Cardiac septum (tissue), 1 donor: ENCODE measurements around the gene KCNIP3. TPM values are rescaled to one million over a fixed set of nuclear protein-coding genes. Genes with fewer than 3 reads are reported as not detected.
A peak's percentile ranks its signal among the peaks of the same experiment; 100 is the strongest.

Experiments
- DNase-seq: peaks from one replicate; pipeline ENCODE4 v3.0.0-alpha.2; 2020; ENCODE audit warnings: low spot score
- intact Hi-C: fragments of 100-400 bp; cut with DNase I; formaldehyde crosslinking; loops from one replicate; pipeline ENCODE4 v1.14.0; 2022
- total RNA-seq: library from RNA; stranded (reverse); fragmentation: NEBNext Ultra II Directional; extraction: Animal tissue kit (Norgen Biotek cat#: 25700); gene quantifications from one replicate; pipeline ENCODE4 v1.2.1, GENCODE V29; 2021
- donor health status: DM: no; HTN: no; CAD: no.

The KCNIP3 gene
- total RNA-seq, 1 donor from 2014 or later: 6.5 TPM

DNA sequence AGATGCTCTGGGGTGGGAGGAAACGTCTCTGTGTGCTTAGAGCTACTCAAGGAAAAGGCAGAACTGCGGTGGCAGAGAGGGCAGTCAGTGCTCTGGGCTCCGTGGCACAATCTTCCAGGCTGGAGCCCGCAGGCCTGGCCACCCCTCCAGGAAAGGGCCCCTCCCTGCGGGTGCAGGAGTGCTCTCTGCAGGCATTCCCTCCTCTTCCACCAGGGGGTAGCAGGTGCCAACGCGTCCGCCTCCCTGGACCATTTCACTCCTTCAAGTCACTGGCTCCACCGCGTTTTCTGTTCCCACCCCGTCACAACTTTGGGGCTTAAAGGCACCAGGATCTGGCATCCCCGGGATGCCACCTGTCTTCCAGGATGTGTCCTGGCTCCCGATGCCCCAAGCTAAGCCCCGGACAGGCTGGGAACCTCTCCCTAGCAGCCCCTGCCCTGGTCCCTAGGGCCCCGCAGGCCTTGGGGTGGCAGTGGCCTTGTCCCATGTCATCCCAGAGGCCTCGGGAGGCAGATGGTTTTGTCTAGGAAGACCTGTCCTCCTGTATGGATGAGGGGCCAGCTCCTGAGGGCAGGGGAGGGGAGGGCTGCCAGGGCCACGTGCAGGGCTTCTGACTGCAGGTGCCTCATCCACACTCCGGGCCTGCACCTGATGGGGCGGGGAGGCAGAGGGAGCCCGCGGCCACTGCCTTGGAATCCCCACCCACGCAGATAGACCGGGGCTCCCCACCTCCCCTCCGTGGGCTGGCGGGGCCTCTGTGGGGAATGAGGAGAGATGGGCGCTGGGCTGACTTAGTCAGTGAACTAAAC, 26.4 kb downstream of the KCNIP3 start:
- DNase-seq: no peak
- intact Hi-C loops: no loop called here

DNA sequence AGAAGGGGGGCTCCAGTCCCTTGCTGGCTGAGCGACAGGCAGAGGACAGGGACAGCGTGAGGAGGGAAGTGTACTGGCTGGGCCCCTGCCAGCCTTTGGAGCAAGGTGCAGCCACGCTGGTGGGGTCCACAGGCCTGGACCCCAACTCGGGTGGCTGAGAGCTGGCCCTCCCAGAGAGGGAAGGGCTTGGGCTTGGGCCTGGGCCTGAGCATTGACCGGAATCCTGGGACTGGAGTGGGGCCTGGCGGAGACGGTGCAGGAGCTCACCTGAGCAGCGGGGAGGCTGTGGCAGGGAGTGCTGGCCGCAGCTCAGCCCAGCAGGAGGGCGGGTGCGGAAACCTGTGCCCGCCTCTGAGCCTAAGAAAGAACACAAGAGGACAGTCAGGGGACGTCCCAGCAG, 27.9 kb downstream of the KCNIP3 start:
- intact Hi-C loops: no loop called here
- DNase-seq: no peak

DNA sequence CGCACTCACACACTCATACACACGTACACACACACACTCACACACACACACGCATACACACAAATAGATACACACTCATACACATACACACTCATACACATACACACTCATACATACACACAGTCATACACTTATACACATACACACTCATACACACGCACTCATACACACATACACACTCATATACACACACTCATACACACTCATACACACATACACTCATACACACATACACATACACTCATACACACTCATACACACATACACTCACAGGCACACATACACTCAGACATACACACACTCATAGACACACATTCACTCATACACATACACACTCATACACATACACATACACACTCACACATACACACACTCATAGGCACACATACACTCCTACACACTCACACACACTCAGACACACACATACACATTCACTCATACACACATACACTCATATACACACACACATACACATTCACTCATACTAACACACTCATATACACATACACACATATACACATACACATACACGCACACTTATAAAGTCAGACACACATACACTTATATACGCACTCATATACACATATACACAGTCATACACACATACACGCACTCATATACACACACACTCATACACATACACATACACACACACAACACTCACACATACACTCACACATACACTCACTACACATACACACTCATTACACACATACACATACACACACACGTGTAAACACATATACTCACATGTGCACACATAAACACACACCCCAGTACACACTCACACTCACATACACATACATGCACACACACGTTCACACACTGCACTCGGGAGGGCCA, 28.7 kb downstream of the KCNIP3 start:
- no peak for DNase-seq
- intact Hi-C loops: no loop called here

DNA sequence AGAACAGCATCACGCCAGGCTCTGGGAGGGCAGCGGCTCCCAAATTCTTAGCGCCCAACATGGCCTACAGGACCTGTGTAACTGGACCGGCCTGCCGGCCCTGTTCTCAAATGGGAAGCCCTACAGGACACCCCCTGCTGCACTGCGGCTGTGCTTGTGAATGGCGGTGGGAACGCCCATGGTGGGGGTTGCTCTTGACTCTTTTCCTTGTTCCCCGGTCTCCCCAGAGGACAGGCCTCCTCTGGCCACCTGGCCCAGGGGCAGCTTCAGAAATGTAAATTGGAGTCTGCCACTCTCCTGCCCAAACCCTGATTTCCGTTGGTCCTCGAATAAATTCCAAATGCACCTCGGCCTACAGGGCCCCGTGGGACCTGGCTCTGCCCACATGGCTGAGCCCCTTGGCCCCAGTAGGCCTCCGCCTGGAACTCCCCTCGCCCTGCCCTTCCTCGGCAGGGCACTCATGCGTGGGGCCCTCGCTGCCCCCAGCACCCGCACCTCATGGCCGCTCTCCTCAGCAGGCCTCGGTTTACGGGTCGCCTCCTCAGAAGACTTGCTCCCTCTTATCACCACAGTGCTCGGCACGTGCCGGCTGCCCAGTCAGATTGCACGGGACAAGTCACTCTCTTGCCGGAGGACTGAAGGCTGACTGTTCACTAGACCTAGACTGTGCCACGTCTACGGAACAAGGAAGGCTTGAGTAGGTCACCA, 29.4 kb downstream of the KCNIP3 start:
- intact Hi-C loops: no loop called here
- no peak for DNase-seq

DNA sequence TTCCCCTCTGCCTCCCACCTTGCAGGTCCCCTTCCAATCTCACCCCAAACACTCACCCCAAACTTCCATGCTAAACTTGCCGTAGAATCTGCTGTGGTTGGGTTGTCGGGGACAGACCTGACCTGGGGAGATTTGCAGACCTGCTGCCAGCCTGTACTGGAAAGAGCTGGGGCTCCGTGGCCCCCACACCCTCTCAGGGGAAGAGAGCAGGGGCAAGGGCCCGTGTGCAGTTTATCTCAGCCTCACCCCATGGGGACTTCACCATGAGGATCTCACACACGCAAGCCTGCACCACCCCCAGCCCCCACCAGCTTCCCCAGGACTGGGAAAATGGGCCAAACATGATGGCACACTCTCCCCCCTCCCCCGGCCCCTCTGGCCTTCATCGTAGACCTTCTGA, 30.7 kb downstream of the KCNIP3 start:
- intact Hi-C loops: no loop called here
- DNase-seq: no peak

DNA sequence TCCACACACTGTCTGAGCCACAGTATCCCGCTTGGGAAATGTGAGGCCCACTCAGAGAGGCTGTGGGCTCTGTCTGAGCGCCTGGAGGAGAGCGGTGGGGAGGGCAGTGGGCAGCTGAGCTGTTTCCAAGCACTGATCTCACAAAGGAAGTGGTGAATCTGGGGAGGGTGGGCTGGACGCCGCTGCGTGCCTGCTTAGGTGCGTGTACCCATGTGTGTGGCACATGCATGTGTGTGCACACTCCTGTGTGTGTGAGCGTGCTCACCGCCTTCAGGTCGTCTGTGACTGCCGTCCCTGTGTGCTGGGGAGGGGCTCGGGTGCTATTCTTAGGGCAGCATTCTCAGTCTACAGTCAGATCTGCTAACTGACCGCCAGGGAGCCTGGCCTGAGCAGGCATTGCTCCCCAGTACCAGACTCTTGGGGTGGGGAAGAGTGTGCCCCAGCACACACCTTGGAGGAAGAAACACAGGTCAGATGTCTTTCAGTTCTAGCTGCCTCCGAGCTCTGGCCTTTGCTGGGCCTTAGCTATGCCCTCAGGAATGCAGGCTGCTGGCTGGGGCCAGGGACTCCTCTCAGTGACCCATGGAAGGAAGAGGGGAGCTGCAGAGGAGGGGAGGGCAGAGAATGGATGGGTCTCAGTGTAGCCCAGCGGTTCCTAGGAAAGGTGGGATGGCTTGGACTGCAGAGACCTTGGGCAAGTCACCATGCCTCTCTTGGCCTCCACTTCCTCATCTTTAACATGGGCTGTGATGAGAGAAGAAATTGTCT, 31.4 kb downstream of the KCNIP3 start:
- intact Hi-C loops: no loop called here
- no peak for DNase-seq

DNA sequence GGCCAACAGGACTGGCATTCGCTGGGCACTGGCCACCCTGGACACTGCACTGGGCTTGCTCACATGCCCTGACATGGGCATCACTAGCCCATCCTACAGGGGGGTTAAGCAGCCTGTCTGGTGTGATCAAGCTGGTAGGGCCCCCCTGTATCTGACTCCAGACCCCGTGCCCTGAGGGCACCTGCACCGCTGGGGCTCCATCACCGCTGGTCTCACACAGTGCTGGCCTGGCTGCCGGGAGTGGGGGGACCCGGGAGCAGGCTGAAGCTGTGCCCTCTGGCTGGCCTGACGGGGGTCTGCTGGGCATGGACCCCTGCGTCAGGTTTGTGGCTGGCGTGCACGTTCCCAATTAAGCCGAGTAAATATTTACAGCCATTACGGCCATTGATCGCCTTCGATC, 32.3 kb downstream of the KCNIP3 start:
- no peak for DNase-seq
- intact Hi-C loops: no loop called here

DNA sequence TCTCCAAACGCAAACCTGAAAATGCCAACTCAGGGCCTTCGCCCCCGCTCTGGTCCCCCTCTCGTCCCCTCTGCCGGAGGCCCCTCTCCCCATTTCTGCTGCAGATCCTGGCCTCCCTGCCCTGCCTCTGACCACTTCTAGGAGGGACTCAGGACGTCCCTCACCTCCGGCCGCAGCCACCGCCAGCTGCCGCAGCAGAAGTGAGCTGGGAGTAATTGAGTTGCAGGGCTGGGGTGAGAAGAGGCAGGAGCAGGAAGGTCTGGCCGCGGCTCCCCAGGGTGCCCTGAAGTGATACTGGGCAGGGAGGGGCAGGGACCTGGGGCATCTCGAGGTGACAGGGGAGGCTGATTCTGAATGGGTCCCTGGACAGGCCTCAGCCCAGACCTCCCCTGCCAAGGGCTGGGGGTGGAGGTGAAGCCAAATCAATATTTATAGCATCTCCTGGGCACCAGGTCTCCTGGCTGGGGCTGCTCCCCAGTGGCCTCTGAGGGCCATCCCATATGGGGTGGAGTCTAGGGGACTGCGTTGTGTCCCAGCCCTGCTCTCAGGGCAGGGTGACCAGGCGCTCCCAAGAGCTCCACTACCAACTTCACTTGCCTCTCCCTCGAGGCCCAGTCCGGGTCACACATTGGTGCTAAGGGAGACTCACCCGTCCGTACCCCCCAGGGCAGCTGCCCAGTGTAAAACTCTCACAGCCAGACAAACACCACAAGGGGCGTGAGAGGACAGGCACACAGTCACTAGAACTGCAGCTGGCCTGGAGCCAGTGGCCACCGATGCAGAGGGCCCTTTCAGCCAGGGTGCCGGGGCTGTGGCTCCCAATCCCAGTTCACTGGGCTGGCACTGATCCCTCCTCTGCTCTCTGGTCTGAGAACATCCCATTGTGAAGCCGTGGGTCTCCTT, 33.0 kb downstream of the KCNIP3 start:
- DNase-seq: no peak
- intact Hi-C loops: no loop called here

DNA sequence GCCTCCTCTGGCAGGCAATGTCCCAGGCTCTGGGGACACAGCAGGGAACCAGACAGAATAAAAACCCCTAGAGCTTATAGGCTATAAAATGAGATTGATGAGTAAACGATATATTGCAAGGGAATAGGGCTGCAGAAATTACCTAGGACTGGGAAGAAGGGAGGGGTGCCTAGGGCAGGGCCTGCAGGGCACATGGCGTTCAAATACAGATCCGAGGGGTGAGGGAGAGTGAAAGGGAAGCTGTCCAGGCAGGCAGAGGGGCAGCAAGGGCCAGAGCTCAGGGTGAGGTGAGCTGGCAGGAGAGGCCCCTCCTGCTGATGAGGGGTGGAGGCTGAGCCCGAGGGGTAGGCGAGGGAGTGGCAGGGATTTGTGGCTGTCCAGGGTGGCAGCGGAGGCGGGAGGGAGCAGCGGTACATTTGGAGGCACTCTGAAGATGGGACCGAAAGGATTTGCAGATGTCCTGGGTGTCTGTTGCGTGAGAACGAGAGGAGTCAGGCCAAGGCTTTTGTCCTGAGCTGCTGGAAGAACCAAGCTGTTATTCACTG, 33.7 kb downstream of the KCNIP3 start:
- no peak for DNase-seq
- intact Hi-C loops: no loop called here

DNA sequence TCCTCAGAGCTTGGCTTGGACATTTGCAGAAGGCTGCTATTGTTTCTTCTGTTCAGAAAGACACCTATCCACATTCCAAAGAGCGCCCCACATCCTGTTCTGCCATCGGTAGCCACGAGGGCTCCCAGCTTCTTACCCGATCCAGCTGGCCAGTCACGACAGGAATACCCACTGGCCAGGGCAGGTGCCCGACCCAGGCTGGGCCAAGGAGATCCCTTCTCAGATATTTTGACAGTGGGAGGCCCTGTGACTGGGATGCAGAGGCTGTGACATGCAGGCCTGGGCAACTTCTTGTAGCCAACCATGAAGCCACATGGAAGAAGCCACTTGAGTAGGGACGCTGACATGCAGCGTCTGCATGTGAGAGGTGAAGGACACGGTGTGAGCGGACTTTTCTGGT, 34.5 kb downstream of the KCNIP3 start:
- intact Hi-C loops: no loop called here
- no peak for DNase-seq

DNA sequence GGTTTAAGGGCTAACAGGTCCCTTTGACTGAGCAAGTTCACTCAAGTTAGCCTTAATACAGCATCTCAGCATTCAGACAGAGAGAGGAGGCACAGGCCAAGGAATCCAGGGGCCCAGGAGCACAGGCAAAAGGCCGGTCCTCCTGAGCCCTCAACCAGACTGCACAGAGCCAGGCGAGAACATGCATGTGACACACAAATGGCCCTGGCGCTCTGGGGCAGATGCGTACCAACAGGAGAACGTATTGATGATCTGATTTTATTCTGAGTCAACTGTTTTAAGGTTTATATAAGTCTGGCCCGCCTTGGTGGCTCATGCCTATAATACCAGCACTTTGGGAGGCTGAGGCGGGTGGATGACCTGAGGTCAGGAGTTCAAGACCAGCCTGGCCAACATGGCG, 34.9 kb downstream of the KCNIP3 start:
- no peak for DNase-seq

DNA sequence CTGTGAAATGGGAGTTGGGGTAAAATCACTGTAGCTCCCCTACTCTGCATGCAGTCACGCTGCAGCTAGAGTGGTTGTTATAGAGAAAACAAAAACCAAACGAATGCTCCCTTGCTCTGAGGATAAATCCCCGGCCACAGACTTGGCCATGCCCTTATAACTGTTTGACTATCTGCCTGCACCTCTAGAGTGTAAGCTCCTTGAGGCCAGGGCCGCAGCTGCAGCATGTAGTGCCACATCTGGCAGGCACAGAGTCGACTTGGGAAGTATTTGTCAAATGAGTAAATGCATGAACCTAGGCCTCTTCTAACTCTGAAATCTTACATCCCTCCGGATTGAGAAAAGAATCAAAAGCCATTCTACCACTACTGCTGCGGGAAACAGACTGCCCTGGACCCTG, 35.9 kb downstream of the KCNIP3 start:
- no peak for DNase-seq
- intact Hi-C loops: no loop called here

More for the DNA sequence above, 34.9 kb downstream of the KCNIP3 start:
- intact Hi-C loops: no loop called here

DNA sequence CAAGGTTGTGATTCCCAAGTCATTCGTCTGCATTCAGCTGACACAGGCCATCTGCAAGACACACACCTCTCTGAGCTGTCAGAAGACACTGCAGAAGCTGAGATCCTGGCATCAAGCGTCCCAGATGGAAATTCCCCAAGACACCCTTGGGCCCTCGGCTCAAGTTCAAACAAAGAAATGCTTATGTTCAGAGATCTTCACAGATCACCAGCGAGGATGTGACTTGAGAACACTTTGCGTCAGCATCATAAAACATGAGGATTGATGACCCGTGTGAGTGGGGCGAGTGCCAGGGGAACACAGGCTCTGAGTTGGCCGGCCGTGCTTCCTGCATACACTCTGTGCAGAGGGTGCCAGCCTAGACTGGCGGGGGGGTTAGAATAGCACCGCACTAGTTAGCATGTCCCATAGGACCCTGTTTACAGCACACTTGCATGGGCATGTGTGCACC, 36.8 kb downstream of the KCNIP3 start:
- intact Hi-C loops: no loop called here
- DNase-seq: no peak

DNA sequence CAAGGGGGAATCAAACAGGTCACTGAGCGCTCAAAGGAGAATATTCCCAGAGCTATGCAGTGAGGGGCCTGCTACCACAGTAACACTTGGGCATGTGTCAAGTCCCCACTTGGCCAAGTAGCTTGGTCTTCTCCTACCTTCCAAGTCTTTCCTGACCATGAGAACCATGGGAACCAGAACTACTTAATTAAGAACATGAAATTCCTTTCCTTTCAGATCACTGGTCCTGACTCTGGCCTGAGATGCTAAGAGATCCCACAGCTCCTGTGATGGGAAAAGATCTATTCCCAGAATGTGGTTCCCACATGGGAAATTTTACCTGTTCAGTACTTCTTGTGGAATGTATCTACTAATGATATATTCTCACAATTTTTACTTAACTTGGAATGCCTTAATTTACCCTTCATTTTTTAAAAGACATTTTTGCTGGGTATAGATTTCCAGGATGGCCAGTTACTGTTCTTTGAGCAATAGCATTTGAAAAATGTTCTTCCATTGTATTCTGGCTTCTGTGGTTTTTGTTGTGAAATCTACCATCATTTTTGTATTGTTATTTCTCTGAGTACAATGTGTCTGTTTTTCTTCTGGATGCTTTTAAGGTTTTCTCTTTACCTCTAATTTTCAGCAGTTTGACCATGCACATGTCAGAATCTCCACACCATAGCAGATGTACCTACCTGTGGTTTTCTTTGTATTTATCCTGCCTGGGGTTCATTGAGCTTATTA, 37.9 kb downstream of the KCNIP3 start:
- intact Hi-C loops: no loop called here
- no peak for DNase-seq

DNA sequence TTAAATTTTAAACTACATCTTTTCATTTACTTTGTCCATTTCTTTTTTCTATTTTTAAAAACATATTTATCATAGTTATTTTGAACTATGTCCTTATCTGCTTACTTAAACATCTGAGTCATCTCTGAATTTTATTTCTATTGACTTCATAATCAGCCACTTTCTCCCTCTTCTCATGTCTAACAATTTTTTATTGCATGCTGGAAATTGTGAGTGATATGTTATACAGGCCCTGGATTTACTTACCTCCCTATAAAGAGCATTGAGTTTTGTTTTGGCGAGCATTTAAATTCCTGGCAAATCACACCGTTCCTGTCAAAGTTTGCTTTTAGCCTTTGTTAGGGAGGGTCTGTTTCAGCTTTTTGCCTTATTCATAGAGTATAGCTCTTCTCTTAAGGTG, 39.3 kb downstream of the KCNIP3 start:
- no peak for DNase-seq
- intact Hi-C loops: no loop called here

DNA sequence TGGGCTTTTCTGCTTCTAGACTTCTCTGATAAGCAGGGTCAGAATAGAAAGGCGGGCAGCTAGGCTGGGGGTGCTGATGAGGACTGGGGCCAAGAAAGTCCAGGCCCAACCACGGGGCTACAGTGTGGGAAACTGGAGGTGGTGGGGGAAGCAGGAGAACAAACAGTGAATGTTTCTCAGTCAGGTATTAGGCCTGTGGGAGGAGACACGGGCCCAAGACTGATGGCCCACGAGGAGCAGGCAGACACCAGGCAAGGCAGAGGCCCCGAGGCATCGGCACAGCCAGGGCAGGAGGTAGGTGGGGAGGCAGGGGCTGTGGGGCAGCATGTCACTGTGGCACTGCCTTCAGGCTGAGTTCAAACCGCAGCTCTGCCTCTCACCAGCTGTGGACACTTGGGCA, 40.7 kb downstream of the KCNIP3 start:
- intact Hi-C loops: no loop called here
- DNase-seq: no peak

DNA sequence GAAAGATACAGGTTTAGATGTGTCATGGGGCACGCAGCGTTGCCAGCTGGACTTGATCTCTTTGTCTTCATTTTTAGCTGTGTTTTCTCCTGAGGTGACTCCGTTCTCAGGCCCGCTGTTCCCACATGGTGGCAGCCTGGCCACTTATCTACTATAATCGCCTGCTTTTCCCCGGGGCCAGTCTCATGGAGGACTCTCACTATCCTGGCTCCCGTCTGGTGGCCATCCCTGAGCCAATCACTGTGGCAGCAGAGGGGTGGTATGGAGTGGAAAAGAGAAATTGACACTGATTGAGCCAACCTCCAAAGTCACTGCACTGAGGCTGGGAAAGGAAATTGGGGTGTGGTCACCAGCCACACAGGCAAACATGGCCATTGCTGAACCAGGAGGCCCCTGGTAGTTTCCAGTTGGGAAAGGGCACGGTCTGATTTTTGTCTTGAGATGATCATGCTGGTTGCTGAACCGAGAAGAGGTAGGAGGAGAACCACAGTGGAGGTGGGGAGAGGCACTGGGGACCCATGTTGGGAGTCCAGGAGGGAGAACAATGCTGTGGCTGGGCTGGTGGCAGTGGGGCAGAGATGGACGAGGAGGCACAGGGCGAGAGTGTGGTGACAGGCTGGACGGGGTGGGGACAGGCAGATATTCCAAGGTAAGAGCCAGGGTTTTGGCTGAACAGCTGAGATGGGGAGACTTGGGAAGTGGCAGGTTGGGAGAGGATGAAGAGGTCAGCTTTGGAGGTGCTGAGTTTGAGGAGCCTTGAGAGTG, 45.6 kb downstream of the KCNIP3 start:
- intact Hi-C loops: no loop called here
- DNase-seq: peak; percentile 65
